Measurements from ENCODE around the gene GOLGA8G. TPM values are rescaled to one million over a fixed set of nuclear protein-coding genes. Genes with fewer than 3 reads are reported as not detected.
"Not testable (repeated sequence)": the region's sequence is repeated elsewhere in the genome, so short reads cannot be mapped to it uniquely, and the experiment has no call there.

Gene GOLGA8G, protein sequence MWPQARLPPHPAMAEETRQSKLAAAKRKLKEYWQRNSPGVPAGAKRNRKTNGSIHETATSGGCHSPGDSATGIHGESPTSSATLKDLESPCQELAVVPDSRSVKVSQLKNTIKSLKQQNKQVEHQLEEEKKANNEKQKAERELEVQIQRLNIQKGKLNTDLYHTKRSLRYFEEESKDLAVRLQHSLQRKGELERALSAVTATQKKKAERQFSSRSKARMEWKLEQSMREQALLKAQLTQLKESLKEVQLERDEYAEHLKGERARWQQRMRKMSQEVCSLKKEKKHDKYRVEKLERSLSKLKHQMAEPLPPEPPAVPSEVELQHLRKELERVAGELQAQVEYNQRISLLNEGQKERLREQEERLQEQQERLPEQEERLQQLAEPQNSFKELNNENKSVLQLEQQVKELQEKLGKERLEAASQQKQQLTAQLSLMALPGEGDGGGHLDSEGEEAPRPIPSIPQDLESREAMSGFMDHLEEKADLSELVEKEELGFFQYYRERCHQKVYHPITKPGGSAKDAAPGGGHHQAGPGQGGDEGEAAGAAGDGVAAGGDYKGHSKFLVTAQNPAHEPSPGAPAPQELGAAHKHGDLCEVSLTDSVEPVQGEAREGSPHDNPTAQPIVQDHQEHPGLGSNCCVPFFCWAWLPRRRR
- total RNA-seq (2014; rRNA removed; shearing (Covaris generic)) = 0.16 TPM in 1 of 2 replicates, not detected in the other

DNA sequence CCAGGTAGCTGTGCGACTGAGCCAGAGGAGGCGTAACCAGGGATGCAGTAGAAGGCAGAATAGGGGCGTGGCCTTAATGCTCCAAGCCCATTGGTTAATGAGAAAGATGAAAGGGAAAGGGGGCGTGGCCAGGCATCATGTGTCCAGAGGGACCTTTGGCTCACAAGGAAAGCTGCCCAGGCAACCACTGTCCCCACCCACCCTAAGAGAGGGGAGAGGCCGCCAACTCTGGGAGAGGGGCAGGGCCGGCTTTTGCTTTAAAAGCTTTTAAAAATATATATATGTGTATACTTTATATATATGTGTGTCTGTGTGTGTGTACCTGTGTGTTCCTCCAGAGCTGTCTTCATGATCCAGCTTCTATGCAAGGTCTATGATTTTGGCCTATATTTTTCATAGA lies at the start of gene GOLGA8G:
Gene GOLGA8G (minus strand): TSS at position 18 of the 400 bp plus-strand sequence. CDS start 62 bp downstream, outside the sequence.
- DNase-seq (ENCODE audit: low spot score) = not testable (repeated sequence)

DNA sequence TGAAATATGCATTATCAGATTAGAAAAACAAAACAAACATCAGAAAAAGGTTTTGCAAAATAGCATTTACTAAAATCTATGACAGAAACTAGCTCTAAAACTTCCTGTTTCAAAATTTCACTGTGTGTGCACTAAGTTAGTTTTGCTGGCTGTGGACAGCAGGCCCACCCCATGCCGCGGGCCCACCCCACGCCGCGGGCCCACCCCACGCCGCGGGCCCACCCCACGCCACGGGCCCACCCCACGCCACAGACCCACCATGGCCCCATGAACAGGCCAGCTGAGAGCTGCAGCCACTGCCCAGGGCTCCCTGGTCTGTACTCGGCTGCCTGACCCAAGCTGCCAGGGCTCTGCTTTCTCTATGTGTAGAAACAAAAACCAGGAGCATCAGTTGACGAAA lies 40.6 kb upstream of the GOLGA8G start:
- not testable (repeated sequence) for DNase-seq (ENCODE audit: low spot score)

DNA sequence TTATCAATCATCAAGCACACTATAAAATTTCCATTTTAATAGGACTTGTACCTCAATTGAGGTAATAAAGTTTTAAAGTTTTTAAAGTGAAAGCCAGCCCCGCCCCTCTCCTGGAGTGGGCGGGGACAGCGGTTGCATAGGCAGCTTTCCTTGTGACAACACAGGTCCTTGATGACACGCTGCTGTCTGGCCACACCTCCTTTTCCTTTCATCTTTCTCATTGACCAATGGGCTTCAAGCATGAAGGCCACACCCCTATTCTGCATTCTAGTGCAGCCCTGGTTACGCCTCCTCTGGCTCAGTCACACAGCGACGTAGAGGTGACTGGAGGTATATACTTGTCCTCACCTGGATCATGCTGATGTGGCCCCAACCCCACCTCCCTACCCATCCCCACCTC lies 20.5 kb upstream of the GOLGA8G start, which contains the start of gene GOLGA6L25:
Gene GOLGA6L25 (plus strand): TSS at position 301 of the 400 bp plus-strand sequence. CDS start 61 bp downstream, at position 362.
- DNase-seq (ENCODE audit: low spot score) = not testable (repeated sequence)

DNA sequence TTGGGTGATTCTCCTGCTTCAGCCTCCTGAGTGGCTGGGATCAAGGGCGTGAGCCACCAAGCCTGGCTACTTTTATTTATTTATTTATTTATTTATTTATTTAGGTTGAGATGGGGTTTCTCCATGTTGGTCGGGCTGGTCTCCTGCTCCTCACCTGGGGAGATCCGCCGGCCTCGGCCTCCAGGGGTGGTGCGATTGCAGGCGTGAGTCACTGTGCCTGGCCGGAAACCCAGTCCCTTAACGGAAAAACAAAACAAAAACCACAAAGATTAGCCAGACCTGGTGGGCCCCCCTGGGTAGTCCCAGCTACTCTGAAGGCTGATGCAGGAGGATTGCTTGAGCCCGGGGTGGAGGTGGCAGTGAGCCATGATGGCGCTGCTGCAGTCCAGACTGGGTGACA lies 17.6 kb downstream of the GOLGA8G start:
- DNase-seq (ENCODE audit: low spot score) = not testable (repeated sequence)

DNA sequence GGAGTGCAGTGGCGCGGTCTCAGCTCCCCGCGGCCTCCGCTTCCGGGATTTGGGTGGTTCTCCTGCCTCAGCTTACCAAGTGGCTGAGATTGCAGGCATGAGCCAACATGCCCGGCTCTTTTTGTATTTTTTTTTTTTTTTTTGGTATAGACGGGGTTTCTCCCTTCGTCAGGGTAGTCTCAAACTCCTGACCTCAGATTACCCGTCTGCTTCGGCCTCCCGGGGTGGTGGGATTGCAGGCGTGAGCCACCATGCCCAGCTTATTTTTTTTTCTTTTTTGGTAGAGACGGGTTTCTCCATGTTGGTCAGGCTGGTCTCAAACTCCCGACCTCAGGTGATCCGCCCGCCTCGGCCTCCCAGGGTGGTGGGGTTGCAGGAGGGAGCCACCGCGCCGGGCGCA lies 18.6 kb downstream of the GOLGA8G start:
- not testable (repeated sequence) for DNase-seq (ENCODE audit: low spot score)

DNA sequence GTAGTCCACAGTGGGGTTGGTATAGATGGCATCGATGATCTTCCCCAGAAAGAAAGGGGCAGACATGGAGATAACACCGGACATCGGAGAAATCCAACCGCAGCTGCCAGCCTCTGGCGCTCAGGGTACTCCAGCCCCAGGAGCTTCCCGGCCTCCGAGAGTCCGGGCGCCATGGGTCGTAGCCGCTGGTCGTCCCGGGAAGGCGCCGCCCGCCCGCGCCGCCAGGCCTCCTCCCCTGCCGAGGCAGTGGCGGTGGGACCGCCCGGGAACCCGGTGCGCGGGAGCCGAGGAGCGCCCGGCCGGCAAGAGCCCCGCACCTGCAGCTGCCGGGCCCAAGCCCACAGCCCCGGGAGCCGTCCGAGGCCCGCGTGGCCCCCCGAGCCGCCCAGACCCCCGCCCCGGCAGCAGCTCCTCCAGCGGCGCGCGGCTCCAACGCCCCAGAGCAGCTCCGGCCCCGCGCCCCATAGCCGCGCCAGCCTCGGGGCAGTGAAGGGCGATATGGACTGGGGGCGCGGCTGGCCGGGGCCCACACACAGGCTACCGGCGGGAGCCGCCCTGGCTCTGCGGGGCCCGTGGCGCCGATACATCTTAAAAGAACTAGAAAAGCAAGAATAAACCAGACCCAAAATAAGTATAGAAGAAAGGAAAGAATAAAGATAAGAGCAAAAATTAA lies 24.4 kb downstream of the GOLGA8G start:
- not testable (repeated sequence) for DNase-seq (ENCODE audit: low spot score)

DNA sequence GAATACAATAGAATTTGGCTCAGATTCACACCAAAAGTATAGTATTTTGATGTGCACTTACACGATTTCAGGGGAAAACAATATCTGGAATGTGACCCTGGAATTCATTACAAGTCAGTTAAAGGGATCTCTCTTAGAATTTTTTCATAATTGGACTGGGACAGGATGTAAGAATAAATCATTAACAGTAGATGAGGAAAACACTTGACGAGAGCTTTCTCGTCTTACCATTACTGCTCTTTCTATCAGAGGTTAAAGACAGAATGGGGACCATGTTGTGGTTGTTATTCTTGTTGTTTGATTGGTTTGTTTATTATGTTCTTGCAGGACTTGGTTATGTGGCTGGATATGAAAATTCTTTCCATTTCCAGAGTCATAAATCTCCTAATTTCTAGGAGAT lies 51.4 kb downstream of the GOLGA8G start:
- not testable (repeated sequence) for DNase-seq (ENCODE audit: low spot score)

Other genes starting within 250 kb of the GOLGA8G start
- gene HERC2, start 210.8 kb downstream of the GOLGA8G start, total RNA-seq (2014; rRNA removed; shearing (Covaris generic)) = 14.0 and 23.0 TPM in 2 replicates
- not detected in 2 replicates for gene GOLGA6L24, start 174.9 kb downstream of the GOLGA8G start, total RNA-seq (2014; rRNA removed; shearing (Covaris generic))
- gene GOLGA8F, start 154.3 kb downstream of the GOLGA8G start, total RNA-seq (2014; rRNA removed; shearing (Covaris generic)) = 0.02 TPM in 1 of 2 replicates, not detected in the other
- gene GOLGA6L25, start 20.6 kb upstream of the GOLGA8G start, total RNA-seq (2014; rRNA removed; shearing (Covaris generic)) = not detected in 2 replicates
- 0.95 TPM in 1 of 2 replicates, not detected in the other for gene GOLGA8M, start 179.4 kb upstream of the GOLGA8G start, total RNA-seq (2014; rRNA removed; shearing (Covaris generic))